ENCODE data around the gene UTP20.

GRCh38 chr12:101328917-101329316 lies 49.0 kb downstream of the UTP20 start:
- no peak for TF ChIP-seq POLR2AphosphoS5 (IDR thresholded peaks at IDR 0.05; ENCODE audit: borderline replicate concordance, low read depth, low read length)
- TF ChIP-seq EZH2 (IDR thresholded peaks at IDR 0.05), result no peak

All from SK-N-MC (cell line).